Activated CD8-positive, alpha-beta memory T cell treated with anti-CD3 and anti-CD28 coated beads, Interleukin-2, amount 50 U/mL, for 24 hours (primary cell): ENCODE results near the gene ELAPOR1.
"Not testable (repeated sequence)": the region's sequence is repeated elsewhere in the genome, so short reads cannot be mapped to it uniquely, and the experiment has no call there.

ENCODE experiments used
- DNase-seq: peaks from one replicate; pipeline ENCODE4 v3.0.0-alpha.2; 2020; ENCODE audit errors: extremely low read depth

Gene ELAPOR1

GRCh38 chr1:109137958-109138357 lies 24.0 kb downstream of the ELAPOR1 start:
- no peak for DNase-seq

GRCh38 chr1:109138358-109138757 lies 24.4 kb downstream of the ELAPOR1 start:
- no peak for DNase-seq

- DNase-seq = no peak
Observed at GRCh38 chr1:109140392-109140791, 26.5 kb downstream of the ELAPOR1 start.

- DNase-seq = no peak
Observed at GRCh38 chr1:109142260-109142659, 28.3 kb downstream of the ELAPOR1 start.

- not testable (repeated sequence) for DNase-seq
Observed at GRCh38 chr1:109142725-109143124, 28.8 kb downstream of the ELAPOR1 start.

GRCh38 chr1:109148987-109149561 lies 35.2 kb downstream of the ELAPOR1 start:
- DNase-seq = no peak

- DNase-seq = no peak
Observed at GRCh38 chr1:109149874-109150601, 36.1 kb downstream of the ELAPOR1 start.

GRCh38 chr1:109151146-109151990 lies 37.5 kb downstream of the ELAPOR1 start:
- no peak for DNase-seq

GRCh38 chr1:109152196-109152595 lies 38.3 kb downstream of the ELAPOR1 start:
- no peak for DNase-seq

- no peak for DNase-seq
Observed at GRCh38 chr1:109156916-109157385, 43.0 kb downstream of the ELAPOR1 start.

- no peak for DNase-seq
Observed at GRCh38 chr1:109158433-109158832, 44.5 kb downstream of the ELAPOR1 start.

GRCh38 chr1:109159326-109159725 lies 45.4 kb downstream of the ELAPOR1 start:
- no peak for DNase-seq

- no peak for DNase-seq
Observed at GRCh38 chr1:109160071-109160840, 46.3 kb downstream of the ELAPOR1 start.

GRCh38 chr1:109161858-109162606 lies 48.1 kb downstream of the ELAPOR1 start:
- no peak for DNase-seq

- DNase-seq = no peak
Observed at GRCh38 chr1:109162626-109163025, 48.7 kb downstream of the ELAPOR1 start.

- DNase-seq = no peak
Observed at GRCh38 chr1:109163551-109163950, 49.6 kb downstream of the ELAPOR1 start.
